Bronchial epithelial cell (primary cell): ENCODE measurements around the gene TSPAN15. TPM values are rescaled to one million over a fixed set of nuclear protein-coding genes. Genes with fewer than 3 reads are reported as not detected.

Source experiments
- DNase-seq: peaks from one replicate; pipeline ENCODE4 v3.0.0-alpha.2; 2010; ENCODE audit warnings: low read depth
- FAIRE-seq: peaks from 2 replicates; lab custom pipeline; 2011; peaks lifted over from hg19 to GRCh38; lab: Jason Lieb, UNC
- H3K27me3 ChIP-seq: 2 replicates; pipeline ENCODE4 v1.5.1; 2011; ENCODE audit warnings: low read length; ENCODE audit not compliant: control insufficient read depth, insufficient read depth
- H3K36me3 ChIP-seq: 2 replicates; pipeline ENCODE4 v1.5.1; 2011; ENCODE audit warnings: low read length; ENCODE audit not compliant: control insufficient read depth, insufficient read depth
- H3K4me3 ChIP-seq: 2 replicates; pipeline ENCODE4 v1.5.1; 2011; ENCODE audit warnings: mild to moderate bottlenecking, low read depth, low read length, control low read depth
- total RNA-seq: library from RNA; depleted of rRNA; stranded (reverse); fragments of >200 nt; gene quantifications from 2 replicates; pipeline ENCODE4 v1.2.1, GENCODE V29; 2014
- TF ChIP-seq, protein P1 (sequence below): IDR thresholded peaks from 2 replicates; pipeline ENCODE4 v1.5.1; 2011; ENCODE audit warnings: mild to moderate bottlenecking, moderate library complexity, low read length, control low read depth, inconsistent platforms; ENCODE audit not compliant: insufficient read depth, severe bottlenecking

The TSPAN15 gene
- total RNA-seq, 1 donor from 2014 or later, result 12.1 TPM

DNA sequence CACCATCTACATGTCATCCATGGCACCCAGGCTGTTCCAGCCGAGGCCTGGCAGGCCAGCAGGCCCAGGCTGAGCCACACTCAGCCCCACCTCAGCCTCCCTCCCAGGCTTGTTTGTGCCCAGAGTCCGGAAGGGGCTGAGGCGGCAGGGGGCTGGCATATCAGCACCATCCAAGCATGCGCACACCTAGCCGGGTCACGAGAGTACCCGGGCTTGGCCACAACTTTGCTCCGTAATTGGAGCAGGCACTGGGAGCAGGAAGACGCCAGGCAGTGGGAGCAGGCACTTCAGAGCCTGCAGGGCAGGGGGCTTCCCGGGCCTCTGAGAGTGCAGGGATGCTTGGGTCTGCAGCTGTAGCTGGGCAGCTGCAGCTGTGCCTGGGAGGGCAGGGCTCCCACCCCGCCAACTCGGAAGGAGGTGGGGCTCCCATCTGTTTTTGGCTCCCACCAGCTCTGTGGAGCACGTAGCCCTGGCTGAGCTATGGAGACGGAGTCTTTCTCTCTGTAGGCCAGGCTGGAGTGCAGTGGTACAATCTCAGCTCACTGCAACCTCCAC lies 15.2 kb upstream of the TSPAN15 start:
- TF ChIP-seq, protein P1, sequence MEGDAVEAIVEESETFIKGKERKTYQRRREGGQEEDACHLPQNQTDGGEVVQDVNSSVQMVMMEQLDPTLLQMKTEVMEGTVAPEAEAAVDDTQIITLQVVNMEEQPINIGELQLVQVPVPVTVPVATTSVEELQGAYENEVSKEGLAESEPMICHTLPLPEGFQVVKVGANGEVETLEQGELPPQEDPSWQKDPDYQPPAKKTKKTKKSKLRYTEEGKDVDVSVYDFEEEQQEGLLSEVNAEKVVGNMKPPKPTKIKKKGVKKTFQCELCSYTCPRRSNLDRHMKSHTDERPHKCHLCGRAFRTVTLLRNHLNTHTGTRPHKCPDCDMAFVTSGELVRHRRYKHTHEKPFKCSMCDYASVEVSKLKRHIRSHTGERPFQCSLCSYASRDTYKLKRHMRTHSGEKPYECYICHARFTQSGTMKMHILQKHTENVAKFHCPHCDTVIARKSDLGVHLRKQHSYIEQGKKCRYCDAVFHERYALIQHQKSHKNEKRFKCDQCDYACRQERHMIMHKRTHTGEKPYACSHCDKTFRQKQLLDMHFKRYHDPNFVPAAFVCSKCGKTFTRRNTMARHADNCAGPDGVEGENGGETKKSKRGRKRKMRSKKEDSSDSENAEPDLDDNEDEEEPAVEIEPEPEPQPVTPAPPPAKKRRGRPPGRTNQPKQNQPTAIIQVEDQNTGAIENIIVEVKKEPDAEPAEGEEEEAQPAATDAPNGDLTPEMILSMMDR, result no peak
- Histone ChIP-seq H3K36me3 (no peaks in the 10 kb centered on the region), H3K27me3 (no peaks in the 10 kb centered on the region), H3K4me3 (no peak overlapping the region)
- FAIRE-seq (no peak), DNase-seq (no peak)

DNA sequence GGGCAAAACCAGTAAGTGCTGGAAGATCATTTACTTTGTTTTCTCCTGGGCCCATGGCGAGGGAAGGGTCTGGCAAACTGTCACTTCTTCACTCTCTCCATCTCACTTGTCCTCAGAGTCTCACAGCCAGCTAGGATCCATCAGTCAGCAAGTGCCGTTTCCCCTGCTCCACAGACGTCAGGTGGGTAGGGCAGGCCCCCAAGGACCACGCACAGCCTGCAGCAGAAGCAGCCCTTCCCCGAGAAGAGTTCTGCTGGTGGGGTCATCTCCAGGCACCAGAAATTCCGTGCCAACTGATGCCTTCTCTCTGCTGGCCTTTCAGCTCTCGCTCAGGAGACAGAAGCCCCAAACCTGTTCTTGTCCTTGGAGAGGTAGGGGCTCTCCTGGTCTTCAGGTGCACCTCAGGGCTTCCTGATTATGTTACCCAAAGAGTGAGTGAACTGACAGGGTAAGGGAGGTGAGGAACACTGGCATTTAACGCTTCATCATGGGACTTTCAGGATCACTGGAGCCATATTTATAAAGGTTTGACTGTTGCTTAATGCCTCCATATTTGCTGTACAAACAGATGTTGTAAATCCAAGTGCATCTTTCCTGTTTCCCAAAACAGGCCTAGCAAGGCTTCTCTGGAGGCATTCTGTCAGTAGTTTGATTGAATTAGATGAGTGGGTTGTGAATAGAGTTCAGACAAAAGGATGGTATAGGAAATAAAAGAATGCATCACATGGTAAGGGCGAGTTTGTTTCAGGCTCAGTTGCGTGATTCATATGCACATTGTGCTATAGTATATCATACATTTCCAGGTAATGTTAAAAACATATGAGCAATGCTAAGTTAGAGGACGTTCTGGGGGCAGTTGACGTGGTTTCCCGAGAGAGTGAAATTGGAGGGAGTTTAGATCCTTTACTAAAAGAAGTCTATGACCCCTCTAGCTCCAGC lies 13.7 kb upstream of the TSPAN15 start:
- FAIRE-seq (no peak), DNase-seq (peak; percentile 86)
- no peaks in the 10 kb centered on the region for H3K27me3 ChIP-seq
- TF ChIP-seq, protein P1, result no peak
- H3K4me3 ChIP-seq, result no peak overlapping the region
- peaks cover 2% of the 10 kb centered on the region for H3K36me3 ChIP-seq

DNA sequence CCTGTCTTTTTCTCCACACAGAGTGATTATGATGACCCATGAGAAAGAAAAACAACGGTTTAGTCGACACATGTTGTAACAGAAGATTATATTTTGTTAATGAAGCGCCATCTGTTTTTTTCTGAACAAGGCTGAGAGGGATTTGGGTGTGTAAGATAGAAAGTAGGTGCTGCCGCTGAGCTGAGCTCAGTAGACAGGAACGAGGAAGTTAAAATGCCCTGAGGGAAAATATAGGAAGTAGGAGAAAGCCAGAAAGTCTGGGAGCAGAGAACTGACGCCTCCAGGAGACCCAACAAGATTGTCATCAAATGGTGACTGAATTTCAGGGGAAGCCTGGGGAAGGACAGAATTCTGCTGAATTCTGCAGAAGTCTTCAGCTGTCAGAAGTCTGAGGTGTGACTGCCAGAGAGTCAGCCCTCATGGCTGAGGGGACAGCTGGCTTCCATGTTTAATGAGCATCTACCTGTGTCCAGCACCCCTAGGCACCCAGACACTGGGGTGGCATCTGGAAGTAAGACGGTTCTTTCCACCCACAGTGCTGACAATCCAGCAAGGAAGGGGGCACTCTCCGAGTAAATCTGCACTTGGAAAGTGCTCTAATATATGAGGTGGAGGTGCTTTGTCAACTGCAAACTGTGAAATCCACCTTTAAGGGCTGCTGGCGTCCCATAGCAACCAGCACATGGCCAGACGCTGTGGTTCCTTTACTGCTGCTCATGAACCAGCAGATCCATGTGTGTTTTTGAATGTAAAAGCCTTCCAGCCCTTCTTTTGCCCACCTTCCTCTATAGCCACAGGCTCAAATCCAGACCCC lies 12.5 kb upstream of the TSPAN15 start:
- peaks cover 2% of the 10 kb centered on the region for H3K36me3 ChIP-seq
- no peak overlapping the region for H3K4me3 ChIP-seq
- DNase-seq (peak; percentile 86), FAIRE-seq (peak; percentile 23)
- H3K27me3 ChIP-seq, result no peaks in the 10 kb centered on the region
- TF ChIP-seq, protein P1, result no peak

DNA sequence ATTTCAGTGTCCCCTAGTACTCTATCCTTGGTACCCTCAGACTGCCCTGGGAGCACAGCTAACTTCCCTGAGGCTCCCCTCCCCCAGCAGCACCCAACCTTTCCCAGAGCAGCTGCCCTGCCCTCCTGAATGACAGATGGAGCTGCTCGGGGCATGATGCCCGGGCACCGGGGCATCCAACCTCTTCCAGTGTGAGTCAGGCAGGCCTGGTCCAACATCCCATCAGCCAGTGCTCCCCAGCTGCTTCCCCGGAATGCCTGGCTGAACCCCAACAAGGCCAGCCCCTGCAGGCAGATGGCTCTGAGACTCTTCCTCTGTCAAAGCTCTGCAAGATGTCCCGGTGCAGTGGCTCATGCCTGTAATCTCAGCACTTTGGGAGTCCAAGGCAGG lies 11.9 kb upstream of the TSPAN15 start:
- TF ChIP-seq, protein P1, result no peak
- Histone ChIP-seq H3K4me3 (no peak overlapping the region), H3K27me3 (no peaks in the 10 kb centered on the region), H3K36me3 (peaks cover 2% of the 10 kb centered on the region)
- FAIRE-seq, result no peak
- peak; percentile 57 for DNase-seq

DNA sequence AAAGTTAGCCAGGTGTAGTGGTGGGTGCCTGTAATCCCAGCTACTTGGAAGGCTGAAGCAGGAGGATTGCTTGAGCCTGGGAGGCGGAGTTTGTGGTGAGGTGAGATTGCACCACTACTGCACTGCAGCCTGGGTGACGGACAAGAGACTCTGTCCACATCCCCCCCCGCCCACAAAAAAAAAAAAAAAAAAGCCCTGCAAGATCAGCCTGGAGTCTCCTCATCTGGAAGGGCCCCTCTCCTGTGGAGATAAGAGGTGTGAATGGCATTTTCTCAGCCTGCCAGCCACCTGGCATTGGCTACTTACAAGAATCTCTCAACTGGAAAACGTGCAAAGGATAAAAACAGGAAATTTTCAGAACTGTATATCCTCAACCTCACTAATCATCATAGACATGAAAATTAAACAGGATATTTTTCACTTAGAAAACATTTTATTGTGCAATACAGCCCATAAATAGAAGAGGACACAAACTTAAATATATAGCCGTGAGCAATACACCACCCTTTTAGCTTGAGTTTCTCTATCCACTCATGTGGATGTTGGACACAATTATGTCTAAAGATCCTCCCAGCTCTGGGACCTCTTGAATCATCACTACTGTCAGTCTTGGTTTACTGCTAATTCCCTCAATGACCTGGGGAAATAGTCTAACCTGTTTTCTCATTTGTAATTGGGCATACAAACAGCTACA lies 11.3 kb upstream of the TSPAN15 start:
- peak; percentile 74 for DNase-seq
- H3K27me3 ChIP-seq, result no peaks in the 10 kb centered on the region
- FAIRE-seq, result no peak
- TF ChIP-seq, protein P1, result no peak
- H3K4me3 ChIP-seq, result no peak overlapping the region
- peaks cover 2% of the 10 kb centered on the region for H3K36me3 ChIP-seq
